GM23338 (cell line): ENCODE data around the gene IRAK2. TPM values are rescaled to one million over a fixed set of nuclear protein-coding genes. Genes with fewer than 3 reads are reported as not detected.

Source experiments
- ATAC-seq: fragments of 200-7000 bp; cut with Tn5 transposase; 3 replicates; pipeline ENCODE4 v1.9.1; 2020
- DNase-seq: peaks from one replicate; pipeline ENCODE4 v3.0.0-alpha.2; 2015; ENCODE audit warnings: low spot score
- H2AFZ ChIP-seq: fragments of 200-600 bp; sonication (generic); 2 replicates; pipeline ENCODE4 v1.8.0; 2016; ENCODE audit warnings: antibody characterized with exemption, mild to moderate bottlenecking, moderate library complexity
- H3F3A ChIP-seq: fragments of 200-600 bp; sonication (generic); replicated peaks from 2 replicates; pipeline ENCODE4 v1.8.0; 2017; ENCODE audit warnings: antibody characterized with exemption, mixed run types, low read depth
- H3K27ac ChIP-seq: fragments of 200-600 bp; sonication (generic); 2 replicates; pipeline ENCODE4 v1.6.1; 2016; ENCODE audit warnings: low read depth
- H3K27me3 ChIP-seq: fragments of 200-600 bp; sonication (generic); 2 replicates; pipeline ENCODE4 v1.8.0; 2016; ENCODE audit warnings: mild to moderate bottlenecking, mixed run types, moderate library complexity; ENCODE audit not compliant: insufficient read depth
- H3K36me3 ChIP-seq: fragments of 200-600 bp; sonication (generic); 2 replicates; pipeline ENCODE4 v1.8.0; 2016; ENCODE audit warnings: mild to moderate bottlenecking; ENCODE audit not compliant: insufficient read depth
- H3K4me1 ChIP-seq: fragments of 200-600 bp; sonication (generic); 2 replicates; pipeline ENCODE4 v1.8.0; 2016; ENCODE audit warnings: mild to moderate bottlenecking, moderate library complexity; ENCODE audit not compliant: insufficient read depth
- H3K4me2 ChIP-seq: fragments of 200-600 bp; sonication (generic); 2 replicates; pipeline ENCODE4 v1.7.1; 2017; ENCODE audit warnings: mixed run types
- H3K4me3 ChIP-seq: fragments of 200-600 bp; sonication (generic); 2 replicates; pipeline ENCODE4 v1.6.1; 2016; ENCODE audit warnings: mixed run types
- H3K79me2 ChIP-seq: fragments of 200-600 bp; sonication (generic); replicated peaks from 2 replicates; pipeline ENCODE4 v1.8.0; 2017; ENCODE audit warnings: mild to moderate bottlenecking; ENCODE audit not compliant: insufficient read depth
- H3K9me2 ChIP-seq: fragments of 200-600 bp; sonication (generic); 2 replicates; pipeline ENCODE4 v1.8.0; 2017; ENCODE audit not compliant: insufficient read depth
- H4K20me1 ChIP-seq: fragments of 200-600 bp; sonication (generic); replicated peaks from 2 replicates; pipeline ENCODE4 v1.8.0; 2017; ENCODE audit warnings: mild to moderate bottlenecking; ENCODE audit not compliant: insufficient read depth
- H3K27ac Mint-ChIP-seq: 2 replicates; pipeline ENCODE4 v1.8.0; 2020; ENCODE audit warnings: inconsistent platforms, mild to moderate bottlenecking, moderate library complexity, mixed read lengths
- H3K27me3 Mint-ChIP-seq: 3 replicates; pipeline ENCODE4 v1.8.0; 2022; ENCODE audit warnings: low read depth, mild to moderate bottlenecking, moderate library complexity, mixed read lengths, inconsistent platforms; ENCODE audit not compliant: insufficient read depth, poor library complexity
- H3K36me3 Mint-ChIP-seq: 3 replicates; pipeline ENCODE4 v1.8.0; 2021; ENCODE audit warnings: low read depth, mild to moderate bottlenecking, inconsistent platforms, moderate library complexity, mixed read lengths
- H3K4me1 Mint-ChIP-seq: 3 replicates; pipeline ENCODE4 v1.8.0; 2020; ENCODE audit warnings: mild to moderate bottlenecking, inconsistent platforms, mixed read lengths
- H3K4me3 Mint-ChIP-seq: 3 replicates; pipeline ENCODE4 v1.8.0; 2021; ENCODE audit warnings: moderate library complexity, mild to moderate bottlenecking, inconsistent platforms, mixed read lengths
- H3K9me3 Mint-ChIP-seq: 3 replicates; pipeline ENCODE4 v1.8.0; 2020; ENCODE audit warnings: moderate library complexity, mild to moderate bottlenecking, inconsistent platforms, mixed read lengths
- CREB1 ChIP-seq: fragments of 250-450 bp; sonication (Bioruptor Pico); IDR thresholded peaks from 2 replicates; pipeline ENCODE4 v1.5.0; 2020; ENCODE audit warnings: low read depth, mild to moderate bottlenecking, moderate library complexity
- CTCF ChIP-seq, 2 experiments: fragments of 200-600 bp in 1 of 2; sonication (generic) in 1 of 2; conservative IDR thresholded peaks; 2 replicates each; pipeline versions ENCODE4 v1.5.1 to v1.6.1; 2016 to 2017; ENCODE audit warnings: antibody characterized with exemption in 2 of 2, low read depth in 2 of 2, mild to moderate bottlenecking in 2 of 2, moderate library complexity in 1 of 2
- EZH2 ChIP-seq: fragments of 200-600 bp; sonication (generic); IDR thresholded peaks from one replicate; pipeline ENCODE4 v1.8.0; 2017; ENCODE audit warnings: antibody characterized with exemption, mild to moderate bottlenecking, low read depth; ENCODE audit not compliant: unreplicated experiment
- EZH2phosphoT487 ChIP-seq: fragments of 200-600 bp; sonication (generic); IDR thresholded peaks from one replicate; pipeline ENCODE4 v1.8.1; 2018; ENCODE audit warnings: antibody characterized with exemption; ENCODE audit not compliant: unreplicated experiment
- JUNB ChIP-seq: IDR thresholded peaks from one replicate; pipeline ENCODE4 v1.6.1; 2016; ENCODE audit warnings: antibody characterized with exemption; ENCODE audit not compliant: unreplicated experiment
- NANOG ChIP-seq: IDR thresholded peaks from 2 replicates; pipeline ENCODE4 v1.6.1; 2016; ENCODE audit warnings: antibody characterized with exemption, borderline replicate concordance
- POLR2AphosphoS5 ChIP-seq: IDR thresholded peaks from 2 replicates; pipeline ENCODE4 v1.6.1; 2016; ENCODE audit warnings: antibody characterized with exemption, low read depth
- REST ChIP-seq: IDR thresholded peaks from one replicate; pipeline ENCODE4 v1.6.1; 2018; ENCODE audit warnings: antibody characterized with exemption; ENCODE audit not compliant: unreplicated experiment
- STAT1 ChIP-seq: IDR thresholded peaks from one replicate; pipeline ENCODE4 v1.6.1; 2016; ENCODE audit warnings: antibody characterized with exemption; ENCODE audit not compliant: unreplicated experiment
- ZNF114 ChIP-seq: fragments of 250-450 bp; sonication (Bioruptor Pico); IDR thresholded peaks from 2 replicates; pipeline ENCODE4 v1.5.0; 2020; ENCODE audit warnings: mild to moderate bottlenecking, moderate library complexity
- ZNF331 ChIP-seq: fragments of 250-450 bp; sonication (Bioruptor Pico); IDR thresholded peaks from 2 replicates; pipeline ENCODE4 v1.5.0; 2020; ENCODE audit warnings: low read depth, mild to moderate bottlenecking, moderate library complexity
- ZNF462 ChIP-seq: fragments of 250-450 bp; sonication (Bioruptor Pico); IDR thresholded peaks from 2 replicates; pipeline ENCODE4 v1.5.0; 2020; ENCODE audit warnings: mild to moderate bottlenecking, moderate library complexity
- polyA plus RNA-seq: library from polyadenylated mRNA; unstranded; fragments of >200 nt; fragmentation: Nextera tagmentation; extraction: Ambion mirVana; gene quantifications from 2 replicates; pipeline ENCODE4 v1.2.1, GENCODE V29; 2016
- total RNA-seq: library from RNA; depleted of rRNA; stranded (reverse); fragments of >200 nt; shearing (Covaris generic); gene quantifications from 2 replicates; pipeline ENCODE4 v1.2.3, GENCODE V29; 2014
- TF ChIP-seq, protein P1 (sequence below): IDR thresholded peaks from 2 replicates; pipeline ENCODE4 v1.6.1; 2016; ENCODE audit warnings: antibody characterized with exemption

IRAK2 gene
- total and polyA plus RNA-seq, 2 experiments from 2014 or later = 0.37 to 1.4 TPM

DNA sequence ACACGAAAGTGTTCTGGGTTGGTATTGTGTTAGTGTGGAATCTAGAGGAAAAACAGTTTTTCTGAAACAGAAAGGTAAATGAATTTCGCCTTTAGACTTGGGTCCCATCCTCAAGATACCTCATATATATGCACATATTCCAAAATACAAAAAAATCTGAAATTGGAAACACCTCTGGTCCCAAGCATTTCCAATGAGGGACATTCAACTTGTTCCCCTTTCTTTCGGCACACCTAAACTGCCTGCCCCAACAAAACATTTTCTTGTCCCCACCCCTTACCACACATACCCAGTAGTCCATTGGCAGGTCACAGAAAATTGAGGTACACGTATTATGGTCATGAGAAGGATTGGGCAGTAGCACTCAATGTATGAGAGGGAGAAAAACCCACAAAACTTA lies 9.1 kb upstream of the IRAK2 start:
- ATAC-seq (no peak), DNase-seq (no peak)
- no peak overlapping the region for H3K4me2 ChIP-seq
- Mint-ChIP-seq H3K9me3 (no peaks in the 10 kb centered on the region), H3K4me1 (no peaks in the 10 kb centered on the region), H3K4me3 (no peak overlapping the region), H3K27me3 (no peaks in the 10 kb centered on the region), H3K36me3 (peaks cover 28% of the 10 kb centered on the region), H3K27ac (no peak overlapping the region)
- no peaks in the 10 kb centered on the region for H3K9me2 ChIP-seq
- no peaks in the 10 kb centered on the region for H3K4me1 ChIP-seq
- TF ChIP-seq CTCF (conservative IDR thresholded peaks at IDR 0.05; ENCODE audit: low read depth in 2 of 2) (no peak), EZH2 (no peak), STAT1 (no peak), JUNB (no peak), ZNF331 (CRISPR knock-in tag) (no peak), REST (no peak), ZNF114 (CRISPR knock-in tag) (no peak), POLR2AphosphoS5 (no peak), EZH2phosphoT487 (no peak), NANOG (no peak), CREB1 (CRISPR knock-in tag) (no peak), ZNF462 (no peak)
- TF ChIP-seq, protein P1, sequence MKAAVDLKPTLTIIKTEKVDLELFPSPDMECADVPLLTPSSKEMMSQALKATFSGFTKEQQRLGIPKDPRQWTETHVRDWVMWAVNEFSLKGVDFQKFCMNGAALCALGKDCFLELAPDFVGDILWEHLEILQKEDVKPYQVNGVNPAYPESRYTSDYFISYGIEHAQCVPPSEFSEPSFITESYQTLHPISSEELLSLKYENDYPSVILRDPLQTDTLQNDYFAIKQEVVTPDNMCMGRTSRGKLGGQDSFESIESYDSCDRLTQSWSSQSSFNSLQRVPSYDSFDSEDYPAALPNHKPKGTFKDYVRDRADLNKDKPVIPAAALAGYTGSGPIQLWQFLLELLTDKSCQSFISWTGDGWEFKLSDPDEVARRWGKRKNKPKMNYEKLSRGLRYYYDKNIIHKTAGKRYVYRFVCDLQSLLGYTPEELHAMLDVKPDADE = no peak
- H3K4me3 ChIP-seq = no peak overlapping the region
- H3K27ac ChIP-seq = no peak overlapping the region
- H2AFZ ChIP-seq = no peak overlapping the region
- H3K27me3 ChIP-seq = no peaks in the 10 kb centered on the region
- 0 out of 2 replicates have a peak, but pooled peaks cover 4% of the 10 kb centered on the region for H4K20me1 ChIP-seq
- no peaks in the 10 kb centered on the region for H3K79me2 ChIP-seq
- peaks cover 19% of the 10 kb centered on the region; the same call in 1 of the 2 replicates for H3K36me3 ChIP-seq
- H3F3A ChIP-seq = 0 out of 2 replicates have a peak, but pooled peaks cover 5% of the 10 kb centered on the region
